Fibroblast of upper back skin (primary cell): ENCODE results near the gene DLX1.
A peak's percentile ranks its signal among the peaks of the same experiment; 100 is the strongest.
"Not testable (repeated sequence)": the region's sequence is repeated elsewhere in the genome, so short reads cannot be mapped to it uniquely, and the experiment has no call there.

Experiments
- DNase-seq: peaks from one replicate; pipeline ENCODE4 v3.0.0-alpha.2; 2013

DLX1 gene

DNA sequence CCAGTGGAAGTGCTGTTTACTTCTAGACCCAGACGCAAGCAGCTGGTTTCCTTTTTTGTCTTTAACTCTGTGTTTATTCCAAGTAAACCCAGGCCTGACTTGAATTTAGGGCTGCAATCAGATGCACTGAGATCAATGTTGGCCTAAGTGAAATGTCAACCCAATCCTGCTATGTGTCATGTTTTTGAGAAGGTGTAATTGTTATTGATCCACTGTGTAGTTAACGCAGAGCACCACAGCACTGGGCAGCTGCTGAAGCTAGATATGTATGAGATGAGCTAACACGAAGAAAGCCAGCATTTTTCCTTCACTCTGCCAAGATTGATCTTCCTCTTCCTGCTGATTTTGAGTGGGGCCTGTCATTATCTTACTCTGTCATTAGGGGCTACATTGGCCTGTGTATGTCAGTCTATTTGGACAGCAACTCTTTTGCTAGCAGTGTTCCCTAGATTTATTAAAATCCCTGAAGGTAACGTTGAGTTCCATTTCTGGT lies 18.9 kb upstream of the DLX1 start:
- DNase-seq: no peak

GRCh38 chr2:172067905-172068304 lies 17.4 kb upstream of the DLX1 start:
- not testable (repeated sequence) for DNase-seq

DNA sequence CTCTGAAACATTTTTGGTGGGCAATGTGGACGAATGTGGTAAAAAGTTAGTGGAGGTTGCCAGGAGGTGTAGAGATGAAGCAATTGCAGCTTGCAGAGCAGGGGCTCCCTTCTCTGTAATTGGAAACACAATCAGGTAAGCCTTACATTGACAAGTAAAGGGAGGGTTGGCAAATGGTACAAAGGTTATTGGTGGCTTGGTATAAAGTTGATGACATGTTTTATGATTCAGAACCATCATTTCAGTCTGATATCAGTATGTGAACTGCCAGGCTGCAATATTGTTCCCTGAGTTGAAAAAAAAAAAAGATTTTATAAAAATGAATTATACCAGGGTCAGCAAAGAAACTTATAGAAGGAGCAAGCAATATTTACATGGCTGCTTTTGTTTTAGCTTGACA lies 14.4 kb upstream of the DLX1 start:
- no peak for DNase-seq

DNA sequence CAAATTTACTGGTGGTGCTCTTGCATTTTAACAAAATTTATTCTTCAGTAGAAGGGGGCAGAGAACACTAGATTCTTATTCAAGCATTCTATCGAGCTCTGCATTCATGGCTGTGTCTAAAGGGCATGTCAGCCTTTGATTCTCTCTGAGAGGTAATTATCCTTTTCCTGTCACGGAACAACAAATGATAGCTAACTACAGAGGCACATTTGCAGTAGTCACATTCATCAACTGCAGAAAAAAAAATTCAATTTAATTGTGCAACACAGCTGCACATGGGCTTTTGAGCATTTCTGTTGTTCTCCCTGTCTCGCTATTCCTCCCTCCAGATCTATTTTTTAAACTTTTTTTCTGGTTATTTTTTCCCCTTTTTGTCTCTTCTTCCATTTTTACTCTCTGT lies 13.0 kb upstream of the DLX1 start:
- DNase-seq: no peak

GRCh38 chr2:172072706-172073105 lies 12.6 kb upstream of the DLX1 start:
- DNase-seq: no peak

GRCh38 chr2:172073518-172073917 lies 11.8 kb upstream of the DLX1 start:
- no peak for DNase-seq

DNA sequence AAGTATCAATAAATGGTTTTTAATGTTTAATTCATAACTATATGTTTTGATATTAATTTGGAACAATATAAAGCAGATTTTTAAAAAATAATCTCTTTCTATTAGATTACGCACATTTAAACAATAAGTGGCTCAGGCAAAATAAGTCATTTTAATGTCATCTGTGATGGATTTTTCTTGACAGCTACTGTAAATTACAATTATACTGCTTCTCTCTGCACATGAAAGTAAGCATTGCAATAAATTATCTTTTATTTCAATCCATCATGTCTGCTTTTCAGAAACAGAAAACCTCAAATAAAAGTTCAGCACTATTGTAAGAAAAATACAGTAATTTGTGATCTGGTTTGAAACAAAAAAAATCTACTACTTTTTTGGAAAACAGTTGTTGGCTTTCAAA lies 11.1 kb upstream of the DLX1 start:
- DNase-seq: no peak

GRCh38 chr2:172079416-172079815 lies 5.9 kb upstream of the DLX1 start:
- DNase-seq: no peak

DNA sequence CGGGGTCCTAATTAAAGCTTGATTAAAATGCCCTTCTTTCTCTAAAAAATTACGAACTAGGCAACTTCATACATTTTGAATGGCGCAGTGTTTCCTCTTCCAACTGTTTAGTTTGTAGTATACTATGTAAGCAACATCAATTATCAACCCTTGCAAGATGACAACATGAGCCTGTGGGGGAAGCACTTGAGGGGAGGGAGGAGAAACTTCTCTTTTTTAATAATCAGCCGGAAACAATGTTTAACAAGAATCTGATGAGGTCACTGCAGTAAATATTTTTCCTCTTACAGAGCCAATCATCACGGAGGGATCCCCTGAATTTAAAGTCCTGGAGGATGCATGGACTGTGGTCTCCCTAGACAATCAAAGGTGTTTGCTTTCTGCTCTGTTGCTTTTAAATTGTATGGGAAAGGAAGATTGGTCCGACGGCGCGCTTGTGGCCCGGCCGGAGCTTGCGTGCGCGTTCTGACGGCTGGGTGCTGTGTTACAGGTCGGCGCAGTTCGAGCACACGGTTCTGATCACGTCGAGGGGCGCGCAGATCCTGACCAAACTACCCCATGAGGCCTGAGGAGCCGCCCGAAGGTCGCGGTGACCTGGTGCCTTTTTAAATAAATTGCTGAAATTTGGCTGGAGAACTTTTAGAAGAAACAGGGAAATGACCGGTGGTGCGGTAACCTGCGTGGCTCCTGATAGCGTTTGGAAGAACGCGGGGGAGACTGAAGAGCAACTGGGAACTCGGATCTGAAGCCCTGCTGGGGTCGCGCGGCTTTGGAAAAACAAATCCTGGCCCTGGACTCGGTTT lies 5.3 kb upstream of the DLX1 start:
- DNase-seq: no peak

DNA sequence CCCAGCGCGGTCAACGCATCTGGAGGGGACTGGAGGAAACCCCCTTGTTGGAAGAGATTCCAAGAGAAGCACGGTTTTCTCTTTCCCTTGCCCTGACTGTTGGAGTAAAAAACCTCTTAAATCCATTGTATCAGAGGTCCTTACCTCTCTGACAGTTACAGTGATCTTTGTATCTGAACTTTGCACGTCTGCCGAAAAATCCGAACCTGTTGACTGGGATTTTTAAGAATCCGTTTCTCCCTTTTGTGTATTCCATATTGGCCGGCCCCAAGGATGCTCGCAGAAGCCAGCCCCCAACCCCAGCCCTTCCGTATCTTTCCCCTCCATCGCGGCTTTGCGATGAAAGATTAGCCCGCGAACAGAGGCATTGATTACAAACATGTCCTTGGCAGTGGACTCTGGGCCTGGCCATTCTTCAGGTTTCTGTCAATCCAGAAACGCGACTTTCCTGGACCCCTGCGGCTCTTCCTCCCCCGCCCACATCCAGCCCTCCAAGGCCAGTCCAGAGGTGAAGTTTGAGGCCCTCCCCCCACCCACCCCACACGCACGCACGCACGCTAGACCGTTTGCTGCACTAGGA lies 4.6 kb upstream of the DLX1 start:
- no peak for DNase-seq

- DNase-seq: no peak
Measured at GRCh38 chr2:172081221-172082022, 3.9 kb upstream of the DLX1 start.

DNA sequence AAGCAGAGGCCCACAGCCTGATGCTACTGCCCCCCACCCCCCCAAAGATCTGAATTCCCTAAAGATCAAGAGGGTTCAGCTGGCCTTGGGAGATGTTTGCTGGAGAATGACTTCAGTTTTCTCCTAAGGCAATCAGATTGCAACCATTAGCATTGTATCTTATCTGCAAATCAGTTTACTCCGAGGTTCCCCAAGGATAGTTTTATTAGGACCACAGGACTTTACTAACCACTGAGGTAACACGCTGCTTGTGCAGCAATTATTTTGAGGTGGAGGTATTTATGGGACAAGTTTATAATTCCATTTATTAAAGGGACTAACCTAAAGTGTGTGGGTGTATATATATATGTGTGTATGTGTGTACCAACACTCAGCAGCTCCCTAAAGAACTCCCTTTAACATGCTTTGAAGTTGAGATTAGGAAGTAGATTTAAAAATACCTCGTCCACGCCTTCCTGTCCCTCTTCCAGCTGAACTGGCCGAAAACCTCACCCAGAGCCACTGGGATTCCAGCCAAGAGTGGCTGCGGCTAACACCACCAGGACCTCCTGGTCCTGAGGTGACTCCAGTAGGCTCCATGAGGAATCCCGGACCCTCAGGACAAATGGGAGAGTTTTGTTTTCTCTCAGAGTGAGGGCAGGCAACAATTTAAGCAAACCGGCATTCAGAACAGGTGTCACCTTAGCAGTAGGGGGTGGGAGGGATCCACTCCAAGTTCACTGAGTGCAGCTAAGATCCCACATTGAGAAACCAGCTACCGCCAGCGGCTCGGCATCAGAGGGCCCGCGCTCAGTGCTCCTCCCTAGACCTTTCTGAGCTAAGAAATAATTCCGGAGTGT lies 3.0 kb upstream of the DLX1 start:
- DNase-seq: no peak

DNA sequence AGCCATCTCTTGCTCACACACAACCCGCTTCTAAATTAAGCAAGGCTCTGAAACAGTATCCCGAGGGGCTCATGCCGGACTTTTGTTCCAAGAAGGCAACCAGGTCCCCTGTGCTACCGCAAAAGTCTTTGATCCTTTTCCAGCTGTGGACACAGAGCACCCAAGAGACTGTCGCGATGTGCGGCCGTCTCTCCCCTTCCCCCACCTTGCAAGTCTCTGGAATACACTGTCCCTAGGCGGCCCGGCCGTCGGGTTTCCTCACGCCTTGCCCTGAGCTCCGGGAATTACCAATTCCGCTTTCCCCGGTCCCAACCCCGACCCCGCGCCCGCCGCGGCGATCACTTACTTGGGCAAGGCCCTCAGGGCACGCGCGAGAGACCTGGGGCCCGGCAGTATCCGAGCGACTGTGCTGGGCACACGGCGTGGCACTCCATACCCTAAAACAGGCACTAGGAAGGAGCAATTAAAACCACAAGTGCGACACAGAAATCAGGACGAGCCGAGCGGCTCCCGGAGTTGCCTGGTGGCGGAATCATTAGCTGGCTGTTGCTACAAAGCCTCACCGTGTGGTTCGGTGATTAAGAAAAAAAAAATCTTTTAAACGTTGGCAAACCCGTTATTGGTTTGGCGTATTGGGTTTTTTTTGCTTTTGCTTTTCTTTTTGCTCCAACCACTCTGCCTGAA lies 2.2 kb upstream of the DLX1 start:
- DNase-seq: no peak

DNA sequence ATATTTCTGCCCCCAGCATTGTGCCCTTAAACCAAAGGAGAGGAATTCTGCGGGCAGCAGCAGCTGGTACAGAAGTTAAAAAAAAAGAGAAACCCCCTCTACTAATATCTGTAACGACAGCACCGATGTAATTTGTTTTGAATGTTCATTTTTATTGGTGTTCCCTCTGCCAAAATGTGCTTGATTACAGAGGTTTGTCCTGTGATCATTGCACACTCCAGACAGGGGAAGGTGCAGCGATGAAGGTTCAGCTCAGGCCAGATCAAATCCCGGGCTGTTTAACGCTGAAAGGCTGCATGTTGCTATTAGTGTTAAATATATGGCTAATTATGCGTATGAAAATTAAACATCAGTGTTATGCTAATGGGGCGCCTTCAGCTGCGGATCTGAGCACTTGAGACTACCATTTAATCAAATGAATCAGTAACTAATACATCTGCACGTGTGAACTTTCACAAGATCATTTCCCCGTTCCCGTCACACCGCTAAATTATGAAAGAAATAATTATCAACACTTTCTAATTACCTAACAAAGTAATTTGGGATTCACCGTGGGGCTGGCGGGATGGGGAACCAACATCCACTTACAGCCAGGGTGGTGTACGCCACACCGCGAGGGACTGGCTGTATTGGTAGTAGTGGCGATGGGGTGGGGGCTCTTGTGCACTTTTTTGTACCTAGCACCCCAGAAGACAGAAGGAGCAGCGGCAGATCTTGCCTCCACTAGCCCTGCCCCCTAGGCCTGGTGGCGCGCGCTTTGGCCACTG lies 1.5 kb upstream of the DLX1 start:
- DNase-seq: no peak

DNA sequence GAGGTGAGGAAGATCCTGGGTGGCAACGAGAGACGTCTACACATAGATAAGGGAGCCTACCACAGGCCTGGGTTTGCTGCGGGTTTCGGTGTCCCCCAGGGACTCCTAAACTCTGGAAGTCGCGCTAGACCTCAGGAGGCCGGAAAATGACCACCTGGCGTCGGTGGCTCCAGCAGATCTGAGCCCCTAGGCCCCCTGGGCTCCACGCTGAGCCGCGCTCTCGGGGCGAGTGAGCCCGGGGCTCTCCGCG lies 987 bp upstream of the DLX1 start:
- no peak for DNase-seq

- DNase-seq: peak; percentile 95
Measured at GRCh38 chr2:172084645-172085459, 455 bp upstream of the DLX1 start.

- no peak for DNase-seq
Measured at GRCh38 chr2:172086241-172087206, 1.2 kb downstream of the DLX1 start.

GRCh38 chr2:172087207-172087779 lies 2.0 kb downstream of the DLX1 start:
- no peak for DNase-seq

GRCh38 chr2:172087780-172088244 lies 2.5 kb downstream of the DLX1 start:
- DNase-seq: no peak
